GM12892 (cell line): ENCODE measurements around the gene CFAP53.

Experiments used
- POLR2A ChIP-seq: IDR thresholded peaks from 2 replicates; pipeline ENCODE4 v1.6.1; 2011; ENCODE audit warnings: low read depth, low read length, control low read depth
- POLR2AphosphoS5 ChIP-seq: IDR thresholded peaks from 2 replicates; pipeline ENCODE4 v1.6.1; 2011; ENCODE audit warnings: low read depth, low read length, control low read depth
- TAF1 ChIP-seq: IDR thresholded peaks from 2 replicates; pipeline ENCODE4 v1.6.1; 2011; ENCODE audit warnings: low read depth, mild to moderate bottlenecking, control low read depth, low read length, borderline replicate concordance

- TF ChIP-seq POLR2A (peak; percentile 19; the same call in 1 of the 2 replicates), TAF1 (no peak), POLR2AphosphoS5 (0 out of 2 replicates have a peak, but pooled peaks have one; percentile 34)
Observed at GRCh38 chr18:50313031-50313607, 46.8 kb upstream of the CFAP53 start.
